ENCODE measurements around the gene METTL21C.

METTL21C gene

DNA sequence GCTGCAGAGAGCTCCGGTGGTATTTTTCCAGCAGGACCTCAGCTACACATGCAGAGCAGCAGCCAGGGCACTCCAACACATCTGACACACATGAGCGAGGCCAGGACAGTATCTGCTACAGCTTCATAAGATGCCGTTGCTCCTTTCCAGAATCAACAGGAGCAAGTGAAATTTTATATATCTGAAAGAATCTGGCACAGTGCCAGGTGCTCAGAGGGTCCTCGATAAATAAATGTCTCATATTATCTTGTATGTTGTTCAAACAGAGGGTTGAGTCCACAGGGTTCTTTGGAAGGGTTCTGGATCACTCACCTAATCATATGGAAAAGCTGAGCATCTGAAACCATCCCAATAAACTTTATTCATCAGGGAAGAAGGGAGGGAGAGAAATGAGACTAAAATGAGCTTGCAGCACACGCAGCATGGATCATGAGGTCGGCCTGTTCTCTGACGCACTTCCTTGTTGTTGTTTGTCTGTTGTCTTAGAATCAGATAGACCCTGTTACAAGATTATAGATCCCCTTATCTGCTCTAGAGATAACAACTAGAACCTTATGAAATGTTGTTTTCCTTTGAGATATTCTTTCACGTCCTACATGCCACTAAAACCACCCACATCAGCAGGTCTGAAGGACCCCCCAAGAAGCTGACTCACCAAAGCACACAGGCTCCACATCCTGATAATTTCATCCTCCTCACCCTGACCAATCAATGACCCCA lies 3.2 kb upstream of the METTL21C start:
- TF ChIP-seq CTCF (conservative IDR thresholded peaks at IDR 0.05) = no peak
- no peak overlapping the region for H3K27ac ChIP-seq

- no peak for TF ChIP-seq CTCF (conservative IDR thresholded peaks at IDR 0.05)
- H3K27ac ChIP-seq = no peak overlapping the region
Observed at GRCh38 chr13:102697264-102697663, 2.4 kb upstream of the METTL21C start.

DNA sequence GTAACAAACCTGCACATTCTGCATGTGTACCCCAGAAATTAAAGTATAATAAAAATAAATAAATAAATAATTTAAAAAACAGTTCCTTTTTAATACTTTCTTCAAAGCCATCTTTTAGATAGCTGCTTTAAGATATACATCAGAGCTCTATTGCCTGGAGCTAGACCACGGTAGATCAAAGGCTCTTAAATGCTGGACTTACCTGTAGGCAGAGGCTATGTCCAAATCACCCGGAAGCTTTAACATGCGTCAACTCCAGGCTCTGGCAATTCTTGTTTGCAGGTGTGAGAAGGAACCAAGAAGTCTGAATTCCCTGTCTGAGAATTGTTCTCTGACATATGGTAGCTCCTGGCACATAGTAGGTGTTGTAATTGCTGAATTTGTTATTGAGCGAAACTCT lies 1.6 kb upstream of the METTL21C start:
- H3K27ac ChIP-seq = no peak overlapping the region
- no peak for TF ChIP-seq CTCF (conservative IDR thresholded peaks at IDR 0.05)

GRCh38 chr13:102693776-102694175 lies 1.1 kb downstream of the METTL21C start:
- no peak overlapping the region for H3K27ac ChIP-seq
- no peak for TF ChIP-seq CTCF (conservative IDR thresholded peaks at IDR 0.05)

DNA sequence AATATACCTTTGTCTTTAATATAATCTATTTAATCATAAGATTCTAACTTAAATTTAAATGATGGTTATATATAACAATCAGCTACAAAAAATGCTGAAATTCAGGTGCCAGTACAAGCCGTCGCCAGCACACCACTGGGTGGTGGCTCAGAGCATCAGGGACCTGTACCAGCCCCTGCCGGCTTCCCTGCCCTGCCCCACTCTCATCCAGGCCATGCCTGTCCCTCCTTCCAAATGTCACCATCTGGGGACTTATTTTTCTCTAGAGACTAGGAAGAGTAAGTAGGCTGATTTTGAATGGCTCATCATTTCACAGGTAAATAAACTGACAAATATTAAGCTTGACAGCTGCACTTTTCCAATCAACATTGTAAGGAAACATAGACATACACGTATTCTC lies 1.6 kb downstream of the METTL21C start:
- no peak overlapping the region for H3K27ac ChIP-seq
- TF ChIP-seq CTCF (conservative IDR thresholded peaks at IDR 0.05) = no peak

DNA sequence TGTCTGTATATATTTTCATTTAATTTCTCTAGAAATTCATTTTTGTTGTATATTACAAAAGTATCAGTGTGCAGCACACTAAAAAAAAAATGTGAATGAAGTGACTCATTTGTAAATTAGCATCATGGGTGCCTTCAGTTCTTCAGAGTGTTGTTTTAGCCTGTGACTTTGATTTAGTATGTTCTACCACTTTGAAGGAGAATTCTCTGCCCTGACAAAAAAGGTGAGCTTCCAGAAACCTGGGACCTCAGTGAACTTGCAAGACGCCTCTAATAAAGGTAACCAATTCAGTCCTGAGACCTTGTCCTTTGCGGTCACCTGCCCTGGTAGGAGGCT lies 2.4 kb downstream of the METTL21C start:
- TF ChIP-seq CTCF (conservative IDR thresholded peaks at IDR 0.05) = no peak
- no peak overlapping the region for H3K27ac ChIP-seq

GRCh38 chr13:102690883-102691282 lies 4.0 kb downstream of the METTL21C start:
- TF ChIP-seq CTCF (conservative IDR thresholded peaks at IDR 0.05) = no peak
- no peak overlapping the region for H3K27ac ChIP-seq
